NCI-H82 treated with DMSO at 0.1 percent for 48 hours (cell line): ENCODE results near the gene KCNQ1OT1.

Experiments used
- DNase-seq: peaks from one replicate; lab custom pipeline; 2025; ENCODE audit not compliant: unreplicated experiment; lab: John Stamatoyannopoulos, UW

The KCNQ1OT1 gene

DNA sequence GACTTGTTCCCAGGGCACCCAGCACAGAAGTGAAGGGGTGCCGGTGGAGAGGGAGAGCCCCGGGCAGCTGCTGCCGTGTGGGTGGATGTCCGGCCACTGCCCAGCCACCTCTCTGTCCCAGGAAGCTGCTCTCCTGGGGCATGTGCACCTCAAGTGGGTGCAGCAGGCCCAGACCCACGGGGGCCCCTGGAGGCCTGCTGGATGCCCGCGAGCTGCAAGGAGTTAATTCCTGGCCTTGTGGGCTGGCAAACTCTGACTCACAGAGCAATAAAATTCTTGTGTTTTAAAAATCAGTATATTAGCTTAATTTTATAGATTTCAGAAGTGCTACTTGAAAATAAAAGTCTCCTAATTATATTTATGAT lies 37.4 kb upstream of the KCNQ1OT1 start:
- DNase-seq: no peak

DNA sequence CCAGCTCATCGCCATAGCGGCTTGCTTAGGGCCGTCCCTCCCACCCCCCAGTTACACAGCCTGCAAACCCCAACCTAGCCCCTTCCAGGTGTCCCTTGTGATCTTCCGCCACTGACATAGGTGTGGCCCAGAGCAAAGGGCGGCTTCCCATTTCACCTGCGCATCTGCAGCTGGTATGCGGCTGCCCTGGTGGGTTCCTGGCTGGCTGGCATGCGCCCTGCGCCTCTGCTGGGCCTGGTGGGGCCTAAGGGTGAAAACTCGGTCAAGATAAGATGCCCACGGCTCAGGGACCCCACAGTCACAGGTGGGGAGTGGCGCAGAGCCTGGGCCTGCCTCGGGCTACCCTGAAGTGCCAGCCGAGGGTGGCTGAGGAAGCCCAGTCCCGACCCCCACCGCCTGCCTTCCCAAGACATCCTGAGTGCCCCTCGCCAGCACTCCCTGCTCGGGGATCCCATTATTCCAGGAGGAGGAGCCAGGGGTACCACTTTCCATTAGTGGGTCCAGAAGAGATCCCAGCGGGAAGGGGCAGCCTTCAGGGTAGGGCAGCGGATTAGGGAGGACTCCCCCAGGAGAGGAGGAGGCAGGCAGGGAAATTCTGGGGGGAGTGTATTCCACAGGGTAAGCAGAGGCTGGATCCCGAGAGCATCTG lies 36.9 kb upstream of the KCNQ1OT1 start:
- DNase-seq: no peak

DNA sequence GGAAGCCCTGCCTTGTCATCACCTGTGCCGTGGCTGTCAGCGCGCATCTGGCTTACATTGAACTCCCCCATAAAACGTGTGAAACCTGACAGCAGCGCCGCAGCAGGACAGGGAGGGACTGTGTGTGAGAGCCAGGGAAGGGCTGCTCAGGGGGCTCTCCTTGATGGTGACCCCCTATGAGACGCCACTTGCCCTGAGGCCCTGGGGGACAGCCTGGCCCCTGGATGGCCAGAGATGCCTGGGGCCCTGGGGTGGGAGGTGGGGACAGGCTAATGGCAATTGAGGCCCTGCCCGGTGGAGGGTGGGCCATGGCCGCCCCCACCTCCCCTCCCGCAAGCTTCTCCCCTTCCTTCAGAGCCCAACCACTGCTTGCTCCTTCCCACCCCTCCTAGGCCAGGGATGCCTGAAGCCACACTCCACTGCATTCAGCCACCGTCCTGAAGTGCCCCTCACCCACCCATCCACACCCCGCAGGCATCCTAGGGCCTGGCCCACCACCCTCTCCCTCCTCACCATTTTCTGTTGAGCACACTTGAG lies 35.3 kb upstream of the KCNQ1OT1 start:
- DNase-seq: no peak

GRCh38 chr11:2734181-2735052 lies 34.6 kb upstream of the KCNQ1OT1 start:
- DNase-seq: no peak

- DNase-seq: no peak
Measured at GRCh38 chr11:2732940-2733628, 33.3 kb upstream of the KCNQ1OT1 start.

GRCh38 chr11:2732261-2732939 lies 32.6 kb upstream of the KCNQ1OT1 start:
- no peak for DNase-seq

- DNase-seq: no peak
Measured at GRCh38 chr11:2731130-2732125, 31.6 kb upstream of the KCNQ1OT1 start.

DNA sequence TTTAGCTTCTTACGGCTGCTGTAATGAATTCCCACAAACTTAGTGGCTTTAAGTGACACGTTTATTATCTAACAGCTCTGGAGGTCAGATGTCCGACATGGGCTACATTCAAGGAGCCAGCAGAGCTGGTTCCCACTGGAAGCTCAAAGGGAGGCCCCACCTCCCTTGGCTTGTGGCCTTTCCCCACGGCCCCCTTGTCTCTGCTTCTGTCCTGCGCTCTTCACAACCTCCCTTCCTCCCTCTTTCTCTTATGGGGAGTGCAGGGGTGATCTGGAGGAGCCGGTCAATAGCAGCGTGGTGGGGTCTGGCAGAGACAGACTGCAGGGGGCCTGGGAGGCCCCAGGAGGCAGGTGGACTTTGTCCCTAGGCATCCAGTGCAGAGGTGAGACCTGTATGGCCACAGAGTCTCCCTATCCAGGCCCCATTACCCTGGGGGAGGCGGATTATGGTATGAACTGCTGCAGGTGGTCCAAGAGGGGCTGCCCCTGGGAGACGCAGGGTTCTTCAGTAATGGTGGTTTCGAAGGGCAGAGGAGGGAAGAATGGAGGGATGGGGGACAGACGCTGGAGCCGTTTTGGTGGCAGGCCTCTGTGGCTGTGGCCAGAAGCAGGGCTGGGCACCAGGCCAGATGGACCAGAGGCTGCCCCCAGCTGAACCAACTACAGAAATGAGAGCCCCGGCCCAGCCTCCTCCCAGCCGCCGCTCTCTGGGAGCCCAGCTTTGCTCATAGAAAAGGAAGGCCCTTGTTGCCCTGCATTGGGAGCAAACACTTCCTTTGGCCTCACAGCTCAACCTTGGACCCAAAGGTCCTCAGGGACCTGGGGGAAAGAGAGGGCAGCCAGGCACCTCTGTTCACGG lies 30.7 kb upstream of the KCNQ1OT1 start:
- DNase-seq: no peak

GRCh38 chr11:2729841-2730240 lies 30.0 kb upstream of the KCNQ1OT1 start:
- no peak for DNase-seq

DNA sequence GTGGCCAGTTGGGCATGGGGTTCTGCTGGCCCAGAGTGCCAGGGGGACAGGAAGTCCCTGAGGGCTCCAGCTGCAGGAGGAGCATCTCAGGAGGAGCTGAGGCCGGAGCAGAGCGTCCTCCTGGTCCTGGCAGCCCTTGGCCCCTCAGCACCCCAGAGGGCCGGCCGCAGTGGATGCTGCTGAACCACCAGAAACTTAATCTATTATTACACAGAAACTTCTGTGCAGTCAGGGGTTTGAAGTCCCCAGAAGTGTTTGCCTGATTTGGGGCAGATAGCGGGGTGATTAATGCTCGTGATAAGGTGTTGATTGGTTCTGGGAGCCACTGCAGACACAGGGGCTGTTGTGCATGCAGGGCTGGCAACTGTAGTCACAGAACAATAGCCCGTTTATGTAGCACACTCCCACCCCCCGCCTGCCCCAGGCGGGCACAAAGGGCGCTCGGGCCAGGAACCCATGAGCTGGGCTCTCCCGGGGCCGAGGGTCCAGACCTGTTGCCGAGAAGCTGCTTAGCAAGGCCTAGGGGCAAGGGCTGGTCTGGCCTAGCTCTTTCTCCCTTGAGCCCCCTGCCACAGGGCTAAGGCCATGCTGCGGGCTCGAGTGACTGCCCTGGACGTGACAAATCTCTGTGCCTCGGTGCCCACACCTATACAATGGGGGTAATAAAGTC lies 29.0 kb upstream of the KCNQ1OT1 start:
- no peak for DNase-seq

DNA sequence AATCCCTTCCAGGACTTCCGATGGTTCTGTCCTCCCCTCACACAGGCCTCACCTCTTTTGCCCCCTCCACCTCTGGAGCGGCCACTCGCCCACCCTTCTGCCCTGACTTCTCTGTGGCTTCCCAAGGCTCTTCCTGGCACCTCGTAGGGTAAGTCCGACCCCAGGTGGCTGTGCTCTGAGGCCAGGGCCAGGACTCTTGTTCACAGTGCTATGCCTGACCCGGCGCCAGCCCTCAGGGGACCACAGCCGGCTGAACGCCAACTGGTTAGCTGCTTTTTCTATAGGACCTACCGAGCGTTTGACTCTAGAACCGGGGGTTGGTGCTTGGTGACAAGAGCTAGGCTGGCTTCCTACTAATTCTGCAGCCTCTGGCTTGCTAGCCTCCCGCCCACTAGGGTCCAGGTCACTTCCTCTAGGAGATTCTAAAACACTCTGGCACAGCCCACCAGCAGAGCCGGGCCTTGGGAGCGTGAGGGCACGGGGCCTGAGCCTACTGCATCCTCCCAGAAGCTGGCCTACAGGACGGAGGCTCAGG lies 28.4 kb upstream of the KCNQ1OT1 start:
- DNase-seq: no peak

DNA sequence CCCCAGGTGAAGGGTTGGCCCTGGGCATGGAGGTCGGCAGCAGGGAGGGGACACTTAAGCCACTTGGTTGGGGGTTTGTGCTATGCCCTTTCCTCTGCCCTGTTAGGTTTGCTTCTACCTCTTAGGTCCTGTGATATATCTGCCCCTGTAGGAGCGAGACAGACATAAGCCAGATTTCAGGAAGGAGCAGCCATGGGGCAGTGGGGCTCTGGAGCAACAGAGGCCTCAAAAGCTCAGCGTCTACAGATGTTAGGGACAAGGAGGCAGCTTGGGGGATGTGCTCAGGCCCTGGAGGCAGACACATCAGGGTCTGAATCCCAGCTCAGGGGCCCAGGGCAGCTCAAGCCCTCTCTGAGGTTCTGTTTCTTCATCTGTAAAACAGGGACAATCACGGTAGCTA lies 27.2 kb upstream of the KCNQ1OT1 start:
- DNase-seq: no peak

GRCh38 chr11:2725368-2726300 lies 25.8 kb upstream of the KCNQ1OT1 start:
- DNase-seq: no peak

- no peak for DNase-seq
Measured at GRCh38 chr11:2724653-2725367, 25.0 kb upstream of the KCNQ1OT1 start.

DNA sequence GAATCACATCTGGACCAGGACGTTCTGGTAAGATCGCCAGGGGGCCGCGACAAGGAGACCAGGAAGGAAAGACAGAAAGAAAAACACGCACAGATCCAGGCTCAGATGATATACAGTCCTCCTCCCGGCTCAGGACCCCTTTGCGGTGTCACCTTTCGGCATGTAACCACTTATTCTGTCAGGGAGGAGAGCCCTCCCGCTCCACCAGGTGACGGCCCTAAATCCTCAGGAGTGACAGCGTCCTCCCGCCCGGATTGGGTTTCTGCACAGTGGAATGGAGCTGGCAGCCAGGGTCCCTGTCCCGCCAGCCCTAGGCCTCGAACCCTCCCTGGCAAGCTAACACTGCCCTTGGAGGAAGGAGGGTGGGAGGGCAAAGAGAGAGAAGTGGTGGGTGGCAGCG lies 24.3 kb upstream of the KCNQ1OT1 start:
- no peak for DNase-seq

- DNase-seq: no peak
Measured at GRCh38 chr11:2722955-2723354, 23.2 kb upstream of the KCNQ1OT1 start.
